ENCODE measurements around the gene SMARCAL1. TPM values are rescaled to one million over a fixed set of nuclear protein-coding genes. Genes with fewer than 3 reads are reported as not detected.

The SMARCAL1 gene
- total and polyA plus RNA-seq, 2 of the 13 experiments (the other 11 are each of a cell fraction or from before 2014, with no cell fraction given) = 12.7 to 21.3 TPM

GRCh38 chr2:216474925-216475670 is 62.8 kb downstream of the SMARCAL1 start:
- ATAC-seq (no peak; the same call in 2 of the 3 replicates), DNase-seq (ENCODE audit: low spot score) (no peak), FAIRE-seq (no peak)
- Histone ChIP-seq H4K20me1 (ENCODE audit: insufficient read depth, low read length) (no peaks in the 10 kb centered on the region), H3K27me3 (ENCODE audit: control insufficient read depth in 1 of 2, insufficient read depth in 2 of 2, low read length in 2 of 2) (no peaks in the 10 kb centered on the region), H3K79me2 (ENCODE audit: insufficient read depth, low read length) (no peaks in the 10 kb centered on the region), H3K9ac (ENCODE audit: insufficient read depth, low read depth, low read length) (no peak overlapping the region), H3K4me1 (ENCODE audit: insufficient read depth, low read length) (no peaks in the 10 kb centered on the region), H2AFZ (ENCODE audit: low read length) (no peak overlapping the region), H3K36me3 (replicated peaks in 1 of 2; ENCODE audit: control insufficient read depth in 1 of 2, insufficient read depth in 2 of 2, low read length in 2 of 2) (peaks cover 9 to 29% of the 10 kb centered on the region in 2 experiments), H3K4me2 (ENCODE audit: low read depth, low read length) (no peak overlapping the region), H3K4me3 (replicated peaks in 1 of 3; ENCODE audit: insufficient read depth in 1 of 3, low read depth in 2 of 3, low read length in 3 of 3) (no peak overlapping the region), H3K9me3 (ENCODE audit: low read length) (no peaks in the 10 kb centered on the region), H3K27ac (ENCODE audit: extremely low read length, insufficient read depth, low read length) (no peak overlapping the region)
- intact Hi-C loops (cut with micrococcal nuclease; ENCODE audit: unreplicated experiment) = no loop called here
- WGBS (ENCODE audit: low lambda C conversion rate) = 95% methylated on average over 12 of the region's 12 CpGs
- POLR2A ChIA-PET = no interaction called here
- BruUV-seq (replicated peaks) = no TSS peak
- CTCF ChIA-PET (ENCODE audit: low intra/inter-chr PET ratio, low total read pairs) = no interaction called here
- in situ Hi-C loops (cut with HindIII; ENCODE audit: extremely low pct_ligation_motif_present, low pct_unique_long_range_greater_than_20kb) = no loop called here
- TF ChIP-seq HNF1A (IDR thresholded peaks at IDR 0.05; ENCODE audit: low read depth) (no peak), HNF1A (CRISPR knock-in tag; IDR thresholded peaks at IDR 0.05; ENCODE audit: borderline replicate concordance) (no peak), ZNF543 (CRISPR knock-in tag; IDR thresholded peaks at IDR 0.05) (no peak), ZNF350 (CRISPR knock-in tag; IDR thresholded peaks at IDR 0.05; ENCODE audit: borderline replicate concordance, low read depth) (no peak), HNRNPH1 (optimal IDR thresholded peaks at IDR 0.05; ENCODE audit: low read depth, low read length) (no peak), CHD4 (IDR thresholded peaks at IDR 0.05; ENCODE audit: borderline replicate concordance, low read length) (no peak), MTF2 (CRISPR knock-in tag; IDR thresholded peaks at IDR 0.05; ENCODE audit: borderline replicate concordance) (no peak), ZNF7 (CRISPR knock-in tag; IDR thresholded peaks at IDR 0.05) (no peak), MEF2D (CRISPR knock-in tag; IDR thresholded peaks at IDR 0.05) (no peak), STAG1 (CRISPR knock-in tag; IDR thresholded peaks at IDR 0.05) (no peak), MBNL3 (CRISPR knock-in tag; conservative IDR thresholded peaks at IDR 0.05) (no peak), ZNF354B (CRISPR knock-in tag; IDR thresholded peaks at IDR 0.05) (no peak), ZNF17 (CRISPR knock-in tag; IDR thresholded peaks at IDR 0.05) (no peak)
- TF ChIP-seq, protein P1, sequence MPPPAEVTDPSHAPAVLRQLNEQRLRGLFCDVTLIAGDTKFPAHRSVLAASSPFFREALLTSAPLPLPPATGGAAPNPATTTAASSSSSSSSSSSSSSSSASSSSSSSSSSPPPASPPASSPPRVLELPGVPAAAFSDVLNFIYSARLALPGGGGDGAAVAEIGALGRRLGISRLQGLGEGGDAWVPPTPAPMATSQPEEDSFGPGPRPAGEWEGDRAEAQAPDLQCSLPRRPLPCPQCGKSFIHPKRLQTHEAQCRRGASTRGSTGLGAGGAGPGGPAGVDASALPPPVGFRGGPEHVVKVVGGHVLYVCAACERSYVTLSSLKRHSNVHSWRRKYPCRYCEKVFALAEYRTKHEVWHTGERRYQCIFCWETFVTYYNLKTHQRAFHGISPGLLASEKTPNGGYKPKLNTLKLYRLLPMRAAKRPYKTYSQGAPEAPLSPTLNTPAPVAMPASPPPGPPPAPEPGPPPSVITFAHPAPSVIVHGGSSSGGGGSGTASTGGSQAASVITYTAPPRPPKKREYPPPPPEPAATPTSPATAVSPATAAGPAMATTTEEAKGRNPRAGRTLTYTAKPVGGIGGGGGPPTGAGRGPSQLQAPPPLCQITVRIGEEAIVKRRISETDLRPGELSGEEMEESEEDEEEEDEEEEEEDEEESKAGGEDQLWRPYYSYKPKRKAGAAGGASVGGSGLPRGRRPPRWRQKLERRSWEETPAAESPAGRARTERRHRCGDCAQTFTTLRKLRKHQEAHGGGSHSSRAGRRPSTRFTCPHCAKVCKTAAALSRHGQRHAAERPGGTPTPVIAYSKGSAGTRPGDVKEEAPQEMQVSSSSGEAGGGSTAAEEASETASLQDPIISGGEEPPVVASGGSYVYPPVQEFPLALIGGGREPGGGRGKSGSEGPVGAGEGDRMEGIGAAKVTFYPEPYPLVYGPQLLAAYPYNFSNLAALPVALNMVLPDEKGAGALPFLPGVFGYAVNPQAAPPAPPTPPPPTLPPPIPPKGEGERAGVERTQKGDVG (CRISPR knock-in tag; IDR thresholded peaks at IDR 0.05; ENCODE audit: borderline replicate concordance) = no peak
